Neural cell (in vitro differentiated cells): ENCODE measurements around the gene ZBTB2. TPM values are rescaled to one million over a fixed set of nuclear protein-coding genes. Genes with fewer than 3 reads are reported as not detected.

Experiments used
- H2AFZ ChIP-seq: fragments of 200-600, 300-800 bp; sonication (generic), shearing (Covaris generic); 2 replicates; pipeline ENCODE4 v1.6.0; 2014; ENCODE audit warnings: low read depth, mild to moderate bottlenecking, antibody characterized with exemption, low read length, moderate library complexity
- H3F3A ChIP-seq: fragments of 200-600 bp; shearing (Covaris generic); 2 replicates; pipeline ENCODE4 v1.6.1; 2016; ENCODE audit warnings: mild to moderate bottlenecking, moderate library complexity, mixed read lengths, antibody characterized with exemption, low read length; ENCODE audit not compliant: insufficient read depth, poor library complexity, severe bottlenecking
- H3K27ac ChIP-seq: fragments of 200-600, 300-800 bp; sonication (generic), shearing (Covaris generic); 2 replicates; pipeline ENCODE4 v1.5.1; 2014; ENCODE audit warnings: mild to moderate bottlenecking, low read length, moderate library complexity
- H3K27me3 ChIP-seq: fragments of 300-800, 200-600 bp; sonication (generic), shearing (Covaris generic); 2 replicates; pipeline ENCODE4 v1.6.0; 2014; ENCODE audit warnings: mild to moderate bottlenecking, low read depth, low read length, moderate library complexity; ENCODE audit not compliant: insufficient read depth
- H3K36me3 ChIP-seq: fragments of 300-800, 200-600 bp; sonication (generic), shearing (Covaris generic); 2 replicates; pipeline ENCODE4 v1.5.1; 2014; ENCODE audit warnings: mild to moderate bottlenecking, antibody characterized with exemption, low read length, moderate library complexity; ENCODE audit not compliant: insufficient read depth
- H3K4me2 ChIP-seq: fragments of 300-800, 200-600 bp; sonication (generic), shearing (Covaris generic); 2 replicates; pipeline ENCODE4 v1.6.0; 2014; ENCODE audit warnings: mild to moderate bottlenecking, low read length
- H3K4me3 ChIP-seq: fragments of 300-800, 200-600 bp; sonication (generic), shearing (Covaris generic); 2 replicates; pipeline ENCODE4 v1.5.1; 2014; ENCODE audit warnings: mild to moderate bottlenecking, low read length, moderate library complexity
- H3K79me2 ChIP-seq: fragments of 200-600 bp; shearing (Covaris generic); replicated peaks from 2 replicates; pipeline ENCODE4 v1.6.0; 2014; ENCODE audit warnings: mild to moderate bottlenecking, low read length, moderate library complexity; ENCODE audit not compliant: insufficient read depth
- H3K9ac ChIP-seq: fragments of 300-800, 200-600 bp; sonication (generic), shearing (Covaris generic); 2 replicates; pipeline ENCODE4 v1.6.1; 2016; ENCODE audit warnings: mild to moderate bottlenecking, low read length, mixed read lengths
- H3K9me2 ChIP-seq: fragments of 200-600 bp; shearing (Covaris generic); 2 replicates; pipeline ENCODE4 v1.6.1; 2016; ENCODE audit warnings: mild to moderate bottlenecking, low read length, mixed read lengths; ENCODE audit not compliant: insufficient read depth
- H3K9me3 ChIP-seq: fragments of 200-600, 300-800 bp; sonication (generic), shearing (Covaris generic); 2 replicates; pipeline ENCODE4 v1.6.1; 2016; ENCODE audit warnings: mild to moderate bottlenecking, mixed run types, low read length, moderate library complexity, mixed read lengths
- H4K20me1 ChIP-seq: fragments of 200-600 bp; shearing (Covaris generic); 2 replicates; pipeline ENCODE4 v1.6.1; 2016; ENCODE audit warnings: mild to moderate bottlenecking, mixed run types; ENCODE audit not compliant: insufficient read depth
- EZH2 ChIP-seq: fragments of 200-600, 300-800 bp; shearing (Covaris generic), sonication (generic); IDR thresholded peaks from 2 replicates; pipeline ENCODE4 v1.6.1; 2014; ENCODE audit warnings: antibody characterized with exemption, low read length, borderline replicate concordance, mild to moderate bottlenecking; ENCODE audit not compliant: insufficient read depth, poor library complexity, severe bottlenecking
- MXI1 ChIP-seq: fragments of 450-650 bp; conservative IDR thresholded peaks from 2 replicates; pipeline ENCODE4 v1.6.1; 2014; ENCODE audit warnings: antibody characterized with exemption, mild to moderate bottlenecking; ENCODE audit not compliant: poor library complexity, severe bottlenecking
- RAD21 ChIP-seq: fragments of 450-650 bp; conservative IDR thresholded peaks from 2 replicates; pipeline ENCODE4 v1.6.1; 2014; ENCODE audit warnings: antibody characterized with exemption, mild to moderate bottlenecking, moderate library complexity
- REST ChIP-seq: IDR thresholded peaks from 2 replicates; pipeline ENCODE4 v1.6.1; 2012; ENCODE audit warnings: borderline replicate concordance
- SMC3 ChIP-seq: fragments of 450-650 bp; conservative IDR thresholded peaks from 2 replicates; pipeline ENCODE4 v1.6.1; 2014; ENCODE audit warnings: antibody characterized with exemption, mild to moderate bottlenecking, moderate library complexity; ENCODE audit not compliant: poor library complexity
- TAF1 ChIP-seq: IDR thresholded peaks from 2 replicates; pipeline ENCODE4 v1.6.1; 2012; ENCODE audit warnings: low read depth
- polyA plus RNA-seq: library from polyadenylated mRNA; depleted of rRNA; stranded (reverse); fragments of >200 nt; gene quantifications from 2 replicates; pipeline ENCODE4 v1.2.3, GENCODE V29; 2014

The ZBTB2 gene
- polyA plus RNA-seq, 1 donor from 2014 or later, result 10.3 TPM

- Histone ChIP-seq H3K27me3 (no peaks in the 10 kb centered on the region), H3K27ac (no peak overlapping the region), H3K9me2 (no peaks in the 10 kb centered on the region), H2AFZ (no peak overlapping the region), H3K4me2 (no peak overlapping the region), H3K79me2 (peaks cover 35% of the 10 kb centered on the region), H3F3A (no peaks in the 10 kb centered on the region), H4K20me1 (no peaks in the 10 kb centered on the region), H3K9me3 (no peaks in the 10 kb centered on the region), H3K4me3 (no peak overlapping the region), H3K36me3 (peaks cover 3% of the 10 kb centered on the region), H3K9ac (no peak overlapping the region)
- TF ChIP-seq EZH2, result no peak
- no peak for TF ChIP-seq REST
Measured at GRCh38 chr6:151403919-151404308, 12.6 kb upstream of the ZBTB2 start.

GRCh38 chr6:151402228-151402627, 10.9 kb upstream of the ZBTB2 start:
- H3K27me3 ChIP-seq, result no peaks in the 10 kb centered on the region

More at GRCh38 chr6:151402228-151402627, 10.9 kb upstream of the ZBTB2 start:
- H3K4me2 ChIP-seq, result no peak overlapping the region
- H3K9me3 ChIP-seq, result no peaks in the 10 kb centered on the region
- TF ChIP-seq MXI1 (no peak), TAF1 (no peak), REST (no peak), EZH2 (no peak), RAD21 (no peak), SMC3 (no peak)
- H4K20me1 ChIP-seq, result no peaks in the 10 kb centered on the region
- peaks cover 47% of the 10 kb centered on the region for H3K79me2 ChIP-seq
- H3F3A ChIP-seq, result no peaks in the 10 kb centered on the region
- H3K4me3 ChIP-seq, result no peak overlapping the region
- no peak overlapping the region for H3K9ac ChIP-seq
- no peaks in the 10 kb centered on the region for H3K36me3 ChIP-seq
- H3K27ac ChIP-seq, result no peak overlapping the region
- no peaks in the 10 kb centered on the region for H3K9me2 ChIP-seq
- no peak overlapping the region for H2AFZ ChIP-seq
